IMR-90 (cell line): Measurements from ENCODE around the gene PLA2G4C. TPM values are rescaled to one million over a fixed set of nuclear protein-coding genes. Genes with fewer than 3 reads are reported as not detected.

Experiments
- ATAC-seq: fragments of 200-7000 bp; cut with Tn5 transposase; 2 replicates; pipeline ENCODE4 v1.9.1; 2020; ENCODE audit warnings: low read depth, mild to moderate bottlenecking, moderate library complexity
- BruUV-seq: library from RNA; stranded (reverse); fragments of 400-500 nt; replicated peaks from 2 replicates; lab custom pipeline; 2021; lab: Mats Ljungman, UMichigan
- CTCF ChIA-PET: fragments of 300-600 bp; formaldehyde crosslinking; extraction: SDS; loops from one replicate; lab custom pipeline; 2021; ENCODE audit warnings: antibody characterized with exemption; lab: Yijun Ruan, JAX
- POLR2A ChIA-PET: fragments of 300-600 bp; sonication (Branson Sonifier 250); formaldehyde crosslinking; loops from one replicate; lab custom pipeline; 2022; ENCODE audit warnings: antibody characterized with exemption; ENCODE audit not compliant: unreplicated experiment; lab: Charles Lee
- DNase-seq: peaks from one replicate; pipeline ENCODE4 v3.0.0; 2013
- H2AFZ ChIP-seq: replicated peaks from 2 replicates; pipeline ENCODE3; 2013; ENCODE audit warnings: low read length, mild to moderate bottlenecking; ENCODE audit not compliant: poor library complexity
- H2AK5ac ChIP-seq: 2 replicates; pipeline ENCODE4 v1.6.1; 2013; ENCODE audit warnings: low read depth, low read length, inconsistent platforms
- H2AK9ac ChIP-seq: replicated peaks from 2 replicates; pipeline ENCODE3; 2013; ENCODE audit warnings: mild to moderate bottlenecking, low read depth, low read length, moderate library complexity; ENCODE audit not compliant: poor library complexity
- H2BK120ac ChIP-seq: 2 replicates; pipeline ENCODE4 v1.6.1; 2013; ENCODE audit warnings: low read depth, low read length, inconsistent platforms
- H2BK15ac ChIP-seq: 3 replicates; pipeline ENCODE4 v1.6.1; 2013; ENCODE audit warnings: low read depth, low read length, inconsistent platforms
- H2BK20ac ChIP-seq: 2 replicates; pipeline ENCODE4 v1.6.1; 2013; ENCODE audit warnings: low read depth, mild to moderate bottlenecking, inconsistent platforms, low read length, moderate library complexity
- H2BK5ac ChIP-seq: 2 replicates; pipeline ENCODE4 v1.6.1; 2013; ENCODE audit warnings: mild to moderate bottlenecking, low read depth, low read length, inconsistent platforms; ENCODE audit not compliant: poor library complexity, severe bottlenecking
- H3K14ac ChIP-seq: replicated peaks from 2 replicates; pipeline ENCODE4 v1.6.1; 2013; ENCODE audit warnings: low read depth, low read length, inconsistent platforms
- H3K18ac ChIP-seq: 2 replicates; pipeline ENCODE4 v1.6.1; 2013; ENCODE audit warnings: low read depth, low read length, control low read depth
- H3K23ac ChIP-seq: 2 replicates; pipeline ENCODE4 v1.6.1; 2013; ENCODE audit warnings: low read depth, low read length, inconsistent platforms
- H3K27ac ChIP-seq: 2 replicates; pipeline ENCODE4 v1.5.1; 2013; ENCODE audit warnings: mild to moderate bottlenecking, control low read depth, low read length; ENCODE audit not compliant: insufficient read depth
- H3K27me3 ChIP-seq: 2 replicates; pipeline ENCODE4 v1.6.1; 2013; ENCODE audit warnings: low read length; ENCODE audit not compliant: control insufficient read depth, insufficient read depth
- H3K36me3 ChIP-seq: 2 replicates; pipeline ENCODE4 v1.6.1; 2013; ENCODE audit warnings: low read length, mixed read lengths; ENCODE audit not compliant: control insufficient read depth, insufficient read depth
- H3K4ac ChIP-seq: 2 replicates; pipeline ENCODE4 v1.6.1; 2013; ENCODE audit warnings: low read depth, low read length, inconsistent platforms
- H3K4me1 ChIP-seq: 2 replicates; pipeline ENCODE4 v1.6.1; 2013; ENCODE audit warnings: low read length, mixed read lengths; ENCODE audit not compliant: control insufficient read depth, insufficient read depth
- H3K4me2 ChIP-seq: 2 replicates; pipeline ENCODE4 v1.6.1; 2013; ENCODE audit warnings: low read depth, mild to moderate bottlenecking, control low read depth, low read length, moderate library complexity
- H3K4me3 ChIP-seq: 2 replicates; pipeline ENCODE4 v1.5.1; 2013; ENCODE audit warnings: low read depth, mild to moderate bottlenecking, control low read depth, low read length, moderate library complexity; ENCODE audit not compliant: insufficient read depth
- H3K56ac ChIP-seq: 2 replicates; pipeline ENCODE4 v1.6.1; 2013; ENCODE audit warnings: low read length, inconsistent platforms; ENCODE audit not compliant: insufficient read depth; ENCODE audit errors: extremely low read depth
- H3K79me1 ChIP-seq, 2 experiments: 2 replicates each; pipeline ENCODE4 v1.6.1; 2013; ENCODE audit warnings: low read length in 2 of 2, inconsistent platforms in 1 of 2, low read depth in 1 of 2
- H3K9ac ChIP-seq: 2 replicates; pipeline ENCODE4 v1.6.1; 2013; ENCODE audit warnings: low read depth, low read length, control low read depth
- H3K9me1 ChIP-seq: 2 replicates; pipeline ENCODE4 v1.6.1; 2013; ENCODE audit warnings: low read length, inconsistent platforms; ENCODE audit not compliant: insufficient read depth
- H3K9me3 ChIP-seq: 2 replicates; pipeline ENCODE4 v1.6.1; 2013; ENCODE audit warnings: low read length; ENCODE audit not compliant: control insufficient read depth, insufficient read depth
- H4K20me1 ChIP-seq: 2 replicates; pipeline ENCODE4 v1.6.1; 2013; ENCODE audit warnings: low read length, inconsistent platforms; ENCODE audit not compliant: insufficient read depth
- H4K5ac ChIP-seq: 2 replicates; pipeline ENCODE4 v1.6.1; 2013; ENCODE audit warnings: mild to moderate bottlenecking, low read depth, low read length, control low read depth
- H4K8ac ChIP-seq, 2 experiments: 2 replicates each; pipeline ENCODE4 v1.6.1; 2013; ENCODE audit warnings: low read depth in 2 of 2, low read length in 2 of 2, control low read depth in 1 of 2, inconsistent platforms in 1 of 2
- H4K91ac ChIP-seq: 2 replicates; pipeline ENCODE4 v1.6.1; 2013; ENCODE audit warnings: low read depth, low read length, inconsistent platforms; ENCODE audit not compliant: insufficient read depth
- BHLHE40 ChIP-seq: fragments of 150-350 bp; IDR thresholded peaks from 2 replicates; pipeline ENCODE4 v1.6.1; 2016; ENCODE audit warnings: mild to moderate bottlenecking, low read depth, low read length
- CEBPB ChIP-seq: IDR thresholded peaks from 2 replicates; pipeline ENCODE4 v1.6.1; 2012; ENCODE audit warnings: low read depth, low read length, improper control_type of control experiment
- MXI1 ChIP-seq: IDR thresholded peaks from 2 replicates; pipeline ENCODE4 v1.6.1; 2012; ENCODE audit warnings: low read depth, mild to moderate bottlenecking, low read length, moderate library complexity, borderline replicate concordance
- RCOR1 ChIP-seq: IDR thresholded peaks from 2 replicates; pipeline ENCODE4 v1.6.1; 2012; ENCODE audit warnings: mild to moderate bottlenecking, low read length, improper control_type of control experiment; ENCODE audit not compliant: insufficient replicate concordance
- RFX5 ChIP-seq: IDR thresholded peaks from 2 replicates; pipeline ENCODE4 v1.8.0; 2012; ENCODE audit warnings: low read depth, mild to moderate bottlenecking, low read length, moderate library complexity
- WGBS, 2 experiments: methylation state at CpG; one replicate each; pipeline versions ENCODE4 v1.1.5 to v1.1.7; 2013; ENCODE audit warnings: missing lambda C conversion rate in 2 of 2; ENCODE audit not compliant: insufficient read length in 1 of 2; ENCODE audit errors: extremely low coverage in 2 of 2; 5-methylcytosine and 5-hydroxymethylcytosine counted together
- dilution Hi-C: fragments of 300-500 bp; cut with HindIII; formaldehyde crosslinking; loops from one replicate; pipeline ENCODE4 v1.14.3; 2018; ENCODE audit warnings: low sequenced_read_pairs; ENCODE audit not compliant: unreplicated experiment
- in situ Hi-C: fragments of 300-500 bp; cut with MboI; formaldehyde crosslinking; loops from 3 replicates; pipeline ENCODE4 v1.14.3; 2019; ENCODE audit warnings: low sequenced_read_pairs, inconsistent platforms, mixed read lengths
- intact Hi-C: fragments of 100-400 bp; cut with micrococcal nuclease; formaldehyde crosslinking; loops from 2 replicates; pipeline ENCODE4 v1.10.0; 2022
- polyA plus RNA-seq, 3 experiments: library from polyadenylated mRNA; depleted of rRNA; stranded (reverse); fragments of >200 nt; gene quantifications; 2 replicates each; pipeline ENCODE4 v1.2.3, GENCODE V29; 2012; ENCODE audit warnings: low replicate concordance in 1 of 3
- total RNA-seq: library from RNA; depleted of rRNA; stranded (reverse); fragments of >200 nt; gene quantifications from 2 replicates; pipeline ENCODE4 v1.2.3, GENCODE V29; 2012
- TF ChIP-seq, protein P1 (sequence below): conservative IDR thresholded peaks from 2 replicates; pipeline ENCODE4 v1.5.1; 2012; ENCODE audit warnings: mild to moderate bottlenecking, low read depth, low read length, improper control_type of control experiment
- TF ChIP-seq, protein P2 (sequence below): fragments of 150-350 bp; IDR thresholded peaks from 2 replicates; pipeline ENCODE4 v1.6.1; 2017; ENCODE audit warnings: mild to moderate bottlenecking, antibody characterized with exemption, low read length, low read depth

PLA2G4C gene
- total and polyA plus RNA-seq, 2 of the 4 experiments (the other 2 are of a cell fraction): 4.3 to 5.7 TPM

GRCh38 chr19:48135411-48135810, 24.8 kb upstream of the PLA2G4C start:
- Histone ChIP-seq H4K91ac (no peak overlapping the region), H3K9me1 (no peaks in the 10 kb centered on the region; the same call in 1 of the 2 replicates), H3K56ac (no peak overlapping the region), H2BK120ac (no peak overlapping the region), H3K4me2 (no peak overlapping the region), H3K4ac (no peak overlapping the region), H2BK15ac (no peak overlapping the region), H3K4me3 (no peak overlapping the region), H3K36me3 (peaks cover 12% of the 10 kb centered on the region), H3K18ac (no peak overlapping the region), H4K8ac (no peak overlapping the region), H3K79me1 (no peaks in the 10 kb centered on the region), H2AK9ac (no peak overlapping the region), H3K23ac (no peak overlapping the region), H3K9me3 (no peaks in the 10 kb centered on the region), H4K5ac (no peak overlapping the region), H3K4me1 (no peaks in the 10 kb centered on the region), H3K9ac (no peak overlapping the region), H2BK20ac (no peak overlapping the region), H2BK5ac (no peak overlapping the region), H3K27me3 (no peaks in the 10 kb centered on the region), H2AK5ac (no peak overlapping the region; the same call in 1 of the 2 replicates), H3K27ac (no peak overlapping the region), H2AFZ (no peak overlapping the region), H3K14ac (no peak overlapping the region), H4K20me1 (no peaks in the 10 kb centered on the region; the same call in 1 of the 2 replicates)
- ATAC-seq (no peak), DNase-seq (no peak)
- TF ChIP-seq BHLHE40 (no peak), MXI1 (no peak), CEBPB (no peak), RCOR1 (no peak), RFX5 (no peak)
- TF ChIP-seq, protein P1, sequence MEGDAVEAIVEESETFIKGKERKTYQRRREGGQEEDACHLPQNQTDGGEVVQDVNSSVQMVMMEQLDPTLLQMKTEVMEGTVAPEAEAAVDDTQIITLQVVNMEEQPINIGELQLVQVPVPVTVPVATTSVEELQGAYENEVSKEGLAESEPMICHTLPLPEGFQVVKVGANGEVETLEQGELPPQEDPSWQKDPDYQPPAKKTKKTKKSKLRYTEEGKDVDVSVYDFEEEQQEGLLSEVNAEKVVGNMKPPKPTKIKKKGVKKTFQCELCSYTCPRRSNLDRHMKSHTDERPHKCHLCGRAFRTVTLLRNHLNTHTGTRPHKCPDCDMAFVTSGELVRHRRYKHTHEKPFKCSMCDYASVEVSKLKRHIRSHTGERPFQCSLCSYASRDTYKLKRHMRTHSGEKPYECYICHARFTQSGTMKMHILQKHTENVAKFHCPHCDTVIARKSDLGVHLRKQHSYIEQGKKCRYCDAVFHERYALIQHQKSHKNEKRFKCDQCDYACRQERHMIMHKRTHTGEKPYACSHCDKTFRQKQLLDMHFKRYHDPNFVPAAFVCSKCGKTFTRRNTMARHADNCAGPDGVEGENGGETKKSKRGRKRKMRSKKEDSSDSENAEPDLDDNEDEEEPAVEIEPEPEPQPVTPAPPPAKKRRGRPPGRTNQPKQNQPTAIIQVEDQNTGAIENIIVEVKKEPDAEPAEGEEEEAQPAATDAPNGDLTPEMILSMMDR: no peak
- TF ChIP-seq, protein P2, sequence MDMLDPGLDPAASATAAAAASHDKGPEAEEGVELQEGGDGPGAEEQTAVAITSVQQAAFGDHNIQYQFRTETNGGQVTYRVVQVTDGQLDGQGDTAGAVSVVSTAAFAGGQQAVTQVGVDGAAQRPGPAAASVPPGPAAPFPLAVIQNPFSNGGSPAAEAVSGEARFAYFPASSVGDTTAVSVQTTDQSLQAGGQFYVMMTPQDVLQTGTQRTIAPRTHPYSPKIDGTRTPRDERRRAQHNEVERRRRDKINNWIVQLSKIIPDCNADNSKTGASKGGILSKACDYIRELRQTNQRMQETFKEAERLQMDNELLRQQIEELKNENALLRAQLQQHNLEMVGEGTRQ: no peak
- BruUV-seq: no TSS peak
- WGBS, 2 experiments: 91% methylated on average over 6 of the region's 8 CpGs; no CpG with 5 or more reads in 1 of the 2 experiments
- in situ Hi-C loops (no loop called here), dilution Hi-C loops (no loop called here), intact Hi-C loops (no loop called here)
- POLR2A ChIA-PET: no interaction called here
- CTCF ChIA-PET: no interaction called here
